Endothelial cell of umbilical vein (primary cell): Measurements from ENCODE around the gene TMEM109. TPM values are rescaled to one million over a fixed set of nuclear protein-coding genes. Genes with fewer than 3 reads are reported as not detected.

ENCODE experiments used
- BruUV-seq: library from RNA; stranded (reverse); fragments of 400-500 nt; replicated peaks from 2 replicates; lab custom pipeline; 2021; lab: Mats Ljungman, UMichigan
- CTCF ChIA-PET: fragments of 300-600, 350-600 bp; sonication (Branson Sonifier 250); formaldehyde crosslinking; loops from one replicate; lab custom pipeline; 2021; ENCODE audit warnings: antibody characterized with exemption, inconsistent platforms; lab: Charles Lee
- POLR2A ChIA-PET: fragments of 300-600, 350-600 bp; sonication (Branson Sonifier 250); formaldehyde crosslinking; loops from one replicate; lab custom pipeline; 2021; ENCODE audit warnings: antibody characterized with exemption, inconsistent platforms; lab: Charles Lee
- DNase-seq: peaks from one replicate; pipeline ENCODE4 v3.0.0-alpha.2; 2011; ENCODE audit warnings: low read depth, low spot score
- FAIRE-seq: peaks from 2 replicates; lab custom pipeline; 2011; peaks lifted over from hg19 to GRCh38; lab: Jason Lieb, UNC
- H2AFZ ChIP-seq: 2 replicates; pipeline ENCODE4 v1.6.0; 2012; ENCODE audit warnings: low read depth, low read length, control low read depth, inconsistent platforms
- H3K27ac ChIP-seq: 2 replicates; pipeline ENCODE4 v1.5.1; 2011; ENCODE audit warnings: low read depth, mild to moderate bottlenecking, control low read depth, low read length, moderate library complexity; ENCODE audit not compliant: insufficient read depth
- H3K27me3 ChIP-seq, 2 experiments: 2 replicates each; pipeline versions ENCODE4 v1.6.0 to v1.6.1; 2011; ENCODE audit warnings: low read length in 2 of 2, mixed read lengths in 1 of 2; ENCODE audit not compliant: control insufficient read depth in 2 of 2, insufficient read depth in 2 of 2
- H3K36me3 ChIP-seq, 2 experiments: 2 replicates in 1 of 2; 3 replicates in 1 of 2; pipeline ENCODE4 v1.5.1; 2011; ENCODE audit warnings: low read length in 2 of 2, mild to moderate bottlenecking in 1 of 2, moderate library complexity in 1 of 2; ENCODE audit not compliant: control insufficient read depth in 2 of 2, insufficient read depth in 2 of 2; ENCODE audit errors: extremely low read depth in 1 of 2
- H3K4me1 ChIP-seq: 3 replicates; pipeline ENCODE4 v1.5.1; 2011; ENCODE audit warnings: mild to moderate bottlenecking, low read length; ENCODE audit not compliant: control insufficient read depth, insufficient read depth; ENCODE audit errors: extremely low read depth
- H3K4me2 ChIP-seq: 2 replicates; pipeline ENCODE4 v1.6.1; 2011; ENCODE audit warnings: low read length, control low read depth, mixed read lengths; ENCODE audit not compliant: insufficient read depth
- H3K4me3 ChIP-seq, 3 experiments: fragments of 200-600 bp in 1 of 3; sonication (generic), shearing (Covaris generic) in 1 of 3; replicated peaks in 1 of 3; 2 replicates each; pipeline ENCODE4 v1.5.1; 2011 to 2016; ENCODE audit warnings: control low read depth in 3 of 3, low read length in 3 of 3, mild to moderate bottlenecking in 2 of 3, inconsistent platforms in 1 of 3, low read depth in 1 of 3, moderate library complexity in 1 of 3; ENCODE audit not compliant: insufficient read depth in 1 of 3
- H3K79me2 ChIP-seq: 2 replicates; pipeline ENCODE4 v1.6.0; 2012; ENCODE audit warnings: low read length, inconsistent platforms; ENCODE audit not compliant: control insufficient read depth, insufficient read depth
- H3K9ac ChIP-seq: replicated peaks from 2 replicates; pipeline ENCODE3; 2011; ENCODE audit warnings: low read length, control low read depth; ENCODE audit not compliant: insufficient read depth; ENCODE audit errors: extremely low read depth
- H3K9me1 ChIP-seq: replicated peaks from 3 replicates; pipeline ENCODE4 v1.6.0; 2011; ENCODE audit warnings: mild to moderate bottlenecking, low read length; ENCODE audit not compliant: control insufficient read depth, insufficient read depth; ENCODE audit errors: extremely low read depth
- H3K9me3 ChIP-seq: replicated peaks from 2 replicates; pipeline ENCODE4 v1.5.1; 2012; ENCODE audit warnings: low read length, inconsistent platforms; ENCODE audit not compliant: control insufficient read depth, insufficient read depth
- H4K20me1 ChIP-seq: replicated peaks from 2 replicates; pipeline ENCODE3; 2011; ENCODE audit warnings: mild to moderate bottlenecking, low read length; ENCODE audit not compliant: control insufficient read depth, insufficient read depth; ENCODE audit errors: extremely low read depth
- CTCF ChIP-seq, 2 donors: IDR thresholded peaks; 1 replicate in 1 of 2; 2 replicates in 1 of 2; pipeline ENCODE4 v1.5.1; 2011; ENCODE audit warnings: low read length in 2 of 2, mild to moderate bottlenecking in 2 of 2, moderate library complexity in 2 of 2, control low read depth in 1 of 2, inconsistent platforms in 1 of 2, low read depth in 1 of 2; ENCODE audit not compliant: insufficient read depth in 1 of 2; ENCODE audit errors: extremely low read depth in 1 of 2
- EZH2 ChIP-seq: IDR thresholded peaks from 2 replicates; pipeline ENCODE4 v1.6.1; 2012; ENCODE audit warnings: borderline replicate concordance, low read depth, mild to moderate bottlenecking, moderate library complexity, low read length, inconsistent platforms; ENCODE audit not compliant: severe bottlenecking
- FOS ChIP-seq: IDR thresholded peaks from 2 replicates; pipeline ENCODE4 v1.6.1; 2011; ENCODE audit warnings: mild to moderate bottlenecking, low read length, moderate library complexity, borderline replicate concordance; ENCODE audit not compliant: insufficient read depth
- GATA2 ChIP-seq: IDR thresholded peaks from 2 replicates; pipeline ENCODE4 v1.7.0; 2011; ENCODE audit warnings: low read depth, mild to moderate bottlenecking, moderate library complexity, mixed read lengths, low read length; ENCODE audit not compliant: insufficient read length, insufficient read depth
- JUN ChIP-seq: IDR thresholded peaks from 2 replicates; pipeline ENCODE4 v1.6.1; 2011; ENCODE audit warnings: borderline replicate concordance, low read depth; ENCODE audit not compliant: insufficient read length, insufficient read depth
- MAX ChIP-seq: IDR thresholded peaks from 2 replicates; pipeline ENCODE4 v1.6.1; 2011; ENCODE audit not compliant: insufficient read depth, insufficient read length
- MYC ChIP-seq: IDR thresholded peaks from one replicate; pipeline ENCODE4 v1.6.1; 2011; ENCODE audit warnings: mild to moderate bottlenecking, low read depth, low read length
- POLR2A ChIP-seq: IDR thresholded peaks from 2 replicates; pipeline ENCODE4 v1.6.1; 2012; ENCODE audit warnings: low read depth, mild to moderate bottlenecking, control low read depth, low read length
- POLR2AphosphoS5 ChIP-seq: IDR thresholded peaks from 2 replicates; pipeline ENCODE4 v1.6.1; 2012; ENCODE audit warnings: low read depth, mild to moderate bottlenecking, control low read depth, low read length, moderate library complexity; ENCODE audit not compliant: insufficient read depth
- dilution Hi-C: fragments of 300-500 bp; cut with MboI; formaldehyde crosslinking; loops from one replicate; pipeline ENCODE4 v1.15.0; 2019; ENCODE audit warnings: low sequenced_read_pairs; ENCODE audit not compliant: extremely low pct_ligation_motif_present
- intact Hi-C: fragments of 100-400 bp; cut with micrococcal nuclease; formaldehyde crosslinking; loops from one replicate; pipeline ENCODE4 v1.10.0; 2022
- polyA plus RNA-seq, 4 experiments: library from polyadenylated mRNA; depleted of rRNA in 3 of 4; stranded (reverse) in 3 of 4; unstranded in 1 of 4; fragments of >200 nt; gene quantifications; 2 replicates each; pipeline versions ENCODE4 v1.2.1 to v1.2.3, GENCODE V29; 2011 to 2012; ENCODE audit warnings: missing spikeins in 1 of 4
- total RNA-seq: library from RNA; stranded (reverse); gene quantifications from 2 replicates; pipeline ENCODE4 v1.2.3, GENCODE V29; 2021

The TMEM109 gene
- total and polyA plus RNA-seq, 2 donors (not counting 3 experiments of a cell fraction or from before 2014, with no cell fraction given) = 143 to 192 TPM

- Histone ChIP-seq H3K4me3 (no peak overlapping the region), H4K20me1 (no peaks in the 10 kb centered on the region), H3K27me3 (peaks cover 2 to 14% of the 10 kb centered on the region in 2 experiments), H3K9me1 (no peaks in the 10 kb centered on the region), H3K36me3 (no peaks in the 10 kb centered on the region), H3K4me1 (no peaks in the 10 kb centered on the region), H3K27ac (no peak overlapping the region), H3K9me3 (no peaks in the 10 kb centered on the region), H3K9ac (no peak overlapping the region), H3K79me2 (no peaks in the 10 kb centered on the region), H3K4me2 (no peak overlapping the region), H2AFZ (no peak overlapping the region)
- DNase-seq = no peak
- dilution Hi-C loops = no loop called here
- TF ChIP-seq CTCF (IDR thresholded peaks at IDR 0.05; ENCODE audit: extremely low read depth in 1 of 2, insufficient read depth in 1 of 2, low read depth in 1 of 2, low read length in 2 of 2) (no peak), MYC (no peak), EZH2 (no peak), FOS (no peak), JUN (no peak), POLR2AphosphoS5 (no peak), POLR2A (no peak), MAX (no peak), GATA2 (no peak)
- no peak for FAIRE-seq
- BruUV-seq = no TSS peak
- intact Hi-C loops = no loop called here
- POLR2A ChIA-PET = no interaction called here
- CTCF ChIA-PET = interaction anchor here (1.0 kb wide), 1 partner anchor 207 kb away, joined by 3 read pairs; no protein-coding TSS in a partner anchor
Measured at GRCh38 chr11:60966890-60967289, 52.9 kb downstream of the TMEM109 start.
